SJSA1 (cell line): Measurements from ENCODE around the gene PHLDB1. TPM values are rescaled to one million over a fixed set of nuclear protein-coding genes. Genes with fewer than 3 reads are reported as not detected.
"Not testable (repeated sequence)": the region's sequence is repeated elsewhere in the genome, so short reads cannot be mapped to it uniquely, and the experiment has no call there.

Experiments
- DNase-seq, 2 experiments: peaks; one replicate each; pipeline ENCODE4 v3.0.0-alpha.2; 2015 to 2020; ENCODE audit warnings: low spot score in 2 of 2, low read depth in 1 of 2
- H3K27ac ChIP-seq: fragments of 250-450 bp; sonication (Bioruptor Pico); 2 replicates; pipeline ENCODE4 v1.5.1; 2020; ENCODE audit warnings: mild to moderate bottlenecking, moderate library complexity
- H3K27me3 ChIP-seq: fragments of 250-450 bp; sonication (Bioruptor Pico); replicated peaks from 2 replicates; pipeline ENCODE4 v1.5.1; 2020; ENCODE audit warnings: mild to moderate bottlenecking, moderate library complexity
- H3K36me3 ChIP-seq: fragments of 250-450 bp; sonication (Bioruptor Pico); 2 replicates; pipeline ENCODE4 v1.5.1; 2020; ENCODE audit warnings: mild to moderate bottlenecking
- H3K4me1 ChIP-seq: fragments of 250-450 bp; sonication (Bioruptor Pico); replicated peaks from 2 replicates; pipeline ENCODE4 v1.6.1; 2021; ENCODE audit warnings: mild to moderate bottlenecking
- H3K4me3 ChIP-seq: fragments of 250-450 bp; sonication (Bioruptor Pico); 2 replicates; pipeline ENCODE4 v1.5.1; 2020; ENCODE audit warnings: mild to moderate bottlenecking
- H3K9me3 ChIP-seq: fragments of 250-450 bp; sonication (Bioruptor Pico); replicated peaks from 2 replicates; pipeline ENCODE4 v1.5.1; 2020; ENCODE audit warnings: mild to moderate bottlenecking
- total RNA-seq: library from RNA; depleted of rRNA; stranded (reverse); fragments of >200 nt; shearing (Covaris generic); gene quantifications from 2 replicates; pipeline ENCODE4 v1.2.3, GENCODE V29; 2014

Gene PHLDB1
- total RNA-seq, 1 experiment from 2014 or later, result 38.9 TPM

DNA sequence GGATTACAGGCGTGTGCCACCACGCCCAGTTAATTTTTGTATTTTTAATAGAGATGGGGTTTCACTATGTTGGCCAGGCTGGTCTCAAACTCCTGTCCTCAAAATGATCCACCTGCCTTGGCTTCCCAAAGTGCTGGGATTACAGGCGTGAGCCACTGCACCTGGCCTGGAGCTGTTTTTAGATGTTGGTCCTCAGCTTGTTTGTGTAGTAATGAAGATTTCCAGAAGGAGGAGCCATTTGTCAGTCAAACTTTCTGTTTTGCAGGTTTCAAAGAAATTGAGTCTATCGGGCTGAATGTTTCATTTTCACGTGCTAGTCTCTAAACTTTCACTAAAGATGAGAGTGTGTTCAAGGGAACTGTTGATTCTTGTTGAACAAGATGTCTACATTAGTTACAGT is 12.4 kb upstream of the PHLDB1 start:
- not testable (repeated sequence) for H3K4me1 ChIP-seq, H3K4me3 ChIP-seq, H3K27ac ChIP-seq, H3K27me3 ChIP-seq, H3K9me3 ChIP-seq
- DNase-seq, result peak in 1 of 2 experiments; percentile 20
- peaks cover 57% of the 10 kb centered on the region for H3K36me3 ChIP-seq

DNA sequence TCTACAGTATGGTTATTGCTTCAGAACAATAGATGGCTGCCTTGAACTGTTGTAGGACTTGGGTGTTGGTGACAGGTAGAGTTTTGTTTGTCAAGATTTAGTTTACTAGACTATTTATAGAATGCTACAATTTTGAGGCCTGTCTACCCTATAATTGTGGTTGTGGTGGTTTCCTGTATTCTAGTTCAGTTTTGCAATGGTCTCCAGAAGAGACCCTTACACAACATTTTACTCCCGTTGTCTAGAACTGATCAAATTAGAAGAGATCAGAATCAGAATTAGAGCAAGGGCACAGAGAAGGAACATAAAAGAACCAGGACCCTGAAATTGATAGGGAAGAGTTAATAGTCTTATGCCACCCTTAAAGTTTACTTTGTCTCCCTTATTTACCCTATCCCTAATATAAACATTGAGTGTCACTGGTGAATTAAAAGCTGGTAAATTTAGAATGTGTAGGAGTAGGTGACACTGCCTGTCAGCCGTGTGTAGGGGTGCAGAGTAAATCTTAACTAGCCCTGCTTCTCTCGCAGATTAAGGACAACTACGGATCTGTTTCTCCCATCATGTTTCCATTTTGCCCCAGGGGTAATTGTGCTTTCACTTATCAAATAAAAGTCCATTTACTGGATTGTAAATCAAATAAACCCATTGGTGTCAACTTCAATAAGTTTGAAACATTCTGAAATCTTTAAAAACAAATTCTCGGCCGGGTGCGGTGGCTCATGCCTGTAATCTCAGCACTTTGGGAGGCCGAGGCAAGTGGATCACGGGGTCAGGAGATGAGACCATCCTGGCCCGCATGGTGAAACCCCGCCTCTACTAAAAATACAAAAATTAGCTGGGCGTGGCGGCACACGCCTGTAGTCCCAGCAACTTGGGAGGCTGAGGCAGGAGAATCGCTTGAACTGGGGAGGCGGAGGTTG is 10.9 kb upstream of the PHLDB1 start:
- Histone ChIP-seq H3K27ac (no peak overlapping the region), H3K27me3 (no peaks in the 10 kb centered on the region)

DNA sequence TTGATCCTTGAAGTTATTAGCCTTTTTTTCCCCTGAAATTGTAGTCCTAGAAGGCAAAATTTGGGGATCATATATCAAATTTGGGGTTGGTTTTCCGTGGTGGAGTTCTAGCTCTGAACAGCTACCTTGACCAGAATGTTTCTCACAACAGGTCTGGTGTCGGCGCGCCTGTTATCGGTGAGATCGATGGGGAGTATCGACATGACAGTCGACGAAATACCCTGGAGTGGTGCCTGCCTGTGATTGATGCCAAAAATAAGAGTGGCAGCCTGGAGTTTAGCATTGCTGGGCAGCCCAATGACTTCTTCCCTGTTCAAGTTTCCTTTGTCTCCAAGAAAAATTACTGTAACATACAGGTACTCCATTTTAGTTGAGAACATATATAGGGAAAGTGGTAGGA is 9.9 kb upstream of the PHLDB1 start:
- no peak overlapping the region for H3K4me3 ChIP-seq
- no peak for DNase-seq
- no peaks in the 10 kb centered on the region for H3K27me3 ChIP-seq
- H3K4me1 ChIP-seq, result no peaks in the 10 kb centered on the region
- H3K9me3 ChIP-seq, result no peaks in the 10 kb centered on the region
- no peak overlapping the region for H3K27ac ChIP-seq
- peaks cover 59% of the 10 kb centered on the region for H3K36me3 ChIP-seq

More for the DNA sequence above, 10.9 kb upstream of the PHLDB1 start:
- DNase-seq, result no peak
- Histone ChIP-seq H3K4me1 (no peaks in the 10 kb centered on the region), H3K4me3 (no peak overlapping the region), H3K9me3 (no peaks in the 10 kb centered on the region), H3K36me3 (peaks cover 53% of the 10 kb centered on the region)

DNA sequence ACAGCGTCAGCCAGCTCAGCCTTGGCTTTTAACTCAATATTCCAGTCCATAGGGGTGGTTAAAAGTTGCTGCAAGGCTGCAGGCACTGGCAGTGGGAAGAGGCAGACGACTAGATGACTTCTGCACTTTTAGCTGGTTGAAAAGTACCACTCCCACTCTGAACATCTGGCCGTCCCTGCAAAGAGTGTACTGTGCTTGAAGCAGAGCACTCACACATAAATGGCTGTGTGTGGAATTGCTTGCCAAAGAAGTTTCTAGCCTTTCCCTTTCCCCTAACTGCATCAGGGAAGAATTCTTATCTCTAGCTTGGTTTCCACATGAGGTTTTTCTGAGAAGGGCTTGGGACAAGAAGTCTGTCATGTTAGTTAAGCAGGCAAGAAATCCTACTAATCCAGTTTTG is 5.1 kb upstream of the PHLDB1 start:
- H3K9me3 ChIP-seq, result no peaks in the 10 kb centered on the region
- no peak for DNase-seq
- H3K4me1 ChIP-seq, result peaks cover 8% of the 10 kb centered on the region
- H3K4me3 ChIP-seq, result no peak overlapping the region
- no peak overlapping the region for H3K27ac ChIP-seq
- no peaks in the 10 kb centered on the region for H3K27me3 ChIP-seq
- peaks cover 21% of the 10 kb centered on the region for H3K36me3 ChIP-seq

DNA sequence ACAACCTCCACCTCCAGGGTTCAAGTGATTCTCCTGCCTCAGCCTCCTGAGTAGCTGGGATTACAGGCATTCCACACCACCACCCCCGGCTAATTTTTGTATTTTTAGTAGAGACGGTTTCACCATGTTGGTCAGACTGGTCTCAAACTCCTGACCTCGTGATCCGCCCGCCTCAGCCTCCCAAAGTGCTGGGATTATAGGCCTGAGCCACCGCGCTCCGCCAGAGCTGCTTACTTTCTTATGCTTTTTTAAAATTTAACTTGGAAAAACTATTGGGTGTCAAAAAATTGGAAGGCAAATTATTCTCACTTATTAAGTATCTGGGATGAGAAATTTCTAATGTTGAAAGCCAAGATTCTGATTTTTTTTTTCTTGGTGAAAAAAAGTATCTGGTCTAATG is 3.7 kb upstream of the PHLDB1 start:
- DNase-seq, H3K9me3 ChIP-seq, H3K27me3 ChIP-seq, H3K27ac ChIP-seq, H3K4me3 ChIP-seq: not testable (repeated sequence)
- Histone ChIP-seq H3K36me3 (peaks cover 20% of the 10 kb centered on the region), H3K4me1 (peaks cover 14% of the 10 kb centered on the region)

DNA sequence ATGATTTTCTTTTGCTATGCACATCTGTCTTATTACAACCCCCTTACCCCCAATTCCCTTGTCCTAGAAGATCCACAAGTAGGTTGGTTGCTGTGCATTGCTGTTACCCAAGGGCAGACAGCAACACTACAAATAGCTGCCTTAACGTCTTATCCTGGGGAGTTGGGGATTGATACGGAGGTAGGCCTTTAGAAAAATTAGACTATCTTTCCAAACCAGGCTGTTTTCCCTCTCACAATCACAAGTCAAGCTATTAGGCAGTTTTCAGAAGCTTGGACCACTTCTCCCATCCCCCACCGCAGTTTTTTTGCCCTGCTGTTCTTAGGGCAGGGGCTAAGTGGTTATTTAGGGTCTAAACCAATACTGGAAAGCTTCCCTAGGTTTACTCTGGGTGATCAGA is 2.8 kb upstream of the PHLDB1 start:
- peaks cover 20% of the 10 kb centered on the region for H3K36me3 ChIP-seq
- H3K4me1 ChIP-seq, result peaks cover 18% of the 10 kb centered on the region
- no peaks in the 10 kb centered on the region for H3K27me3 ChIP-seq
- no peaks in the 10 kb centered on the region for H3K9me3 ChIP-seq
- no peak overlapping the region for H3K27ac ChIP-seq
- no peak for DNase-seq
- H3K4me3 ChIP-seq, result no peak overlapping the region

DNA sequence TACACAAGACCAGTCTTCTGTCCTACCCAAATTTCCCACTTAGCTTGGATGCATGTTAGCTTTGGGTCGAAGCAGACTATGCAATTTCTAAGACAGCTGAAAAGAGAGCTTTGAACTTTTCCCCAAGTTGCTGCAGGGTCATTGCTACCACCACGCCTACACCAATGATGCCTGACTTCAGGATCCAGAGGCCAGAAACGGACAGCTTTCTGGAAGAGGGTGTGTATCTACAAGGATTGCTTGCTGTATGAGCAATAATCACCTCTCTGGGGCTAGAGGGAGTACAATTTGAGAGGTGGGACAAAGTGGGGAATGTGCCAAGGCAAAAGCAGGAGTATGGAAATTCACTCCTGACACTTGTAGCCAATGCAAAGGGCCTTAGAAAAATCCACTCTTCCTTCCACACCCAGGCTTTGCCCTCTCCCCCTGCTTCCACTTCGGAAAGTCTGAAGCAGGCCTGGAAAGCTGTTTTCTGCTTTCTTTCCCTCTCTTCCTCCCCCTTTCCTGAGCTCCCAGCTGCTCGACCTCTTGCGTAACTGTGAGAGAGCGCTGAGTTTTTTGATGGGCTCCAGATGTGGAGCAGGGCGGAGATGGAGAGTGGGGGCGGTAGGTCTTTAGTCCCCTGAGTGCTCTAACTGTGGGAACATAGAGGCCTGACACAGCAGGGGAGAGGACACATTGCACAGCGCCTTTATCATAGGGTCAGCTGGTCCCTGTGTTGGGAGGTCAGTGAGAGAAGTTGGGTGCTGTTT is 2.1 kb upstream of the PHLDB1 start:
- no peak overlapping the region for H3K4me3 ChIP-seq

DNA sequence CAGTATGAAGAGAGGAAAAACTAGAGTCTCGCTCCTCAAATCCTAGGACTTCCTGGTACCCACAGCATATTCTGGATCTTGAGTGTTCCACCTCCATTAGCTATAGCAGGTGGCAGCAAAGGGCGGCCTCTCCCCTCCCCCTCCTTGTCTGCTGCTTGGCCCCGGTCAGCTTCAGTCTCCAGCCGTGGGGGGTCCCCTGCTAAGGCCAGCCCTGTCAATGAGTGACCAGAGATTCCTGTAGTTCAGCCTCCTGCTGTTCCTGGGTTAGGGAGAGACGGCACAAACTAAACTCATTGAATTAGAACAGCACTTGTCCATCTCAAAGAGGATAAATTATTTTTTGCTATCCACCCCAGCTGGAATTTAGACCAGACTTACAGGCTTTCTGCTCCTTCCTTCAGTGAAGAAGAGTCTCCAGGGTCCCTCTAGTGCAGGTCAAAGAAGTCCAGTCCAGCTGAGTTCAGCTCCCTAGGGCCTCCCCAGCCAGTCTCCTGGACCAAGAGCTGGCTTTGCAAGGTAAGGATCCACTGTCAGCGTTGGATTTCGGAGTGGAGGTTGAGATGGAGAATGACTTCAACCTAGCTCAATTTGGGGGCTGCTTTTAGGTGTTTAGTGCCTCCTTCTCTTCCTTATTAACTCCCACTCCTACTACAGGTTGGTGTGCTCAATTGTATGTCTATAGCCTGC is 1.1 kb upstream of the PHLDB1 start:
- Histone ChIP-seq H3K27me3 (no peaks in the 10 kb centered on the region), H3K4me1 (peaks cover 18% of the 10 kb centered on the region), H3K4me3 (no peak overlapping the region), H3K9me3 (no peaks in the 10 kb centered on the region), H3K36me3 (peaks cover 9% of the 10 kb centered on the region), H3K27ac (no peak overlapping the region)
- DNase-seq, result no peak

More for the DNA sequence above, 2.1 kb upstream of the PHLDB1 start:
- Histone ChIP-seq H3K27me3 (no peaks in the 10 kb centered on the region), H3K36me3 (peaks cover 14% of the 10 kb centered on the region), H3K9me3 (no peaks in the 10 kb centered on the region), H3K27ac (no peak overlapping the region), H3K4me1 (peaks cover 18% of the 10 kb centered on the region)
- DNase-seq, result peak in 1 of 2 experiments; percentile 28

DNA sequence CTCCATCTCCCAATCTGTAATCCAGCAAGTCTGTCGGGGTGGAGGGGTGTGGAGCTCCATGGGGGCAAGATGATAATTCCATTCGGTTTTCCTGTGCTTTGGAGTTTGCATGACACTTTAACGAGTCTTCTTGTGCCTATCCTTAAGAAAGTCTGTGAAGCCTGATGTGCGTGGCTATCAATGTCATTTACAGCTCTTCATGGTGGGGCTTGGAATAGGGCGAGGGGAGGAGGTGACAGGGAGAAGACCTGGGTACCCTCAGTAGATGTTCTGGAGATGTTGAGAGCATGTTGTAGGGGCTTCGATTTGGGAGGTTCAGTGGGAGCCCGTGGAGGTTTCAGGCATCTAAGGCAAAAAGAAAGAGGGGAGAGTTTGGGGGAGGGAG is 579 bp upstream of the PHLDB1 start:
- H3K27me3 ChIP-seq, result no peaks in the 10 kb centered on the region
- no peaks in the 10 kb centered on the region for H3K9me3 ChIP-seq
- H3K4me3 ChIP-seq, result no peak overlapping the region
- peaks cover 18% of the 10 kb centered on the region for H3K4me1 ChIP-seq
- DNase-seq, result no peak
- H3K27ac ChIP-seq, result no peak overlapping the region
- peaks cover 3% of the 10 kb centered on the region for H3K36me3 ChIP-seq

DNA sequence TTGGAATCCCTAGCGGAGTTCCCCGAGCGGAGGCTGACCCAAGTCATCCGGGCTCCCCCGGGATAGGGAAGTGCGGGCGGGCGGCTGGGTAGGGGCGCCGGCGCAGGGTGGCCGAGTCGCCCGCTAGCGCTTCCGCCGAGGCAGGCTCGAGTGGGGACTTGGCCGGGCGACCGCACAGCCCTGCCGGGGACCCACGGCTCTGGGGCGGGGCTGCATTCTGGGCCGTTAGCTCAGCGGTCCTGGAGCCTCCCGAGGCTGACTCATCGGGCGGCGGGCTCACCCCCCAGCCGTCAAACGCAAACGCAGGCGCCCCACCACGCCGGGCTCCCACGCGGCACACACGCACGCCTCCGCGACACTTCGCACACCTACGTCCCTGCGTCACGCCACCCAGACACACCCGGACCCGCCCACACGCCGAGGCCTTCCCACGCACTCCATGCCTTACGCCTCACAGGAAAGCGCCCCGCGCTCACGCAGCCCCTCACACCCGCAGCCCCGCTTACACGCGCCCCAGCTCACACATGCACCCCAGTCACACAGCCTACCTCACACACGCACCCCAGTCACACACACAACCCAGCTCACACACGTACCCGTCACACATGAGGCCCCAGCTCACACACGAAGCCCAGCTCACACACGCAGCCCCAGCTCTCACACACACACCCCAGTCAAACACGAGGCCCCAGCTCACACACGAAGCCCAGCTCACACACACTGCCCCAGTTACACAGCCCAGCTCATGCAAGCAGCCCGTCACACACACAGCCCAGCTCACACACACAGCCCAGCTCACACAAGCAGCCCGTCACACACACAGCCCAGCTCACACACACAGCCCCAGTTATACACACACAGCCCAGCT is 1.2 kb downstream of the PHLDB1 start:
- Histone ChIP-seq H3K36me3 (no peaks in the 10 kb centered on the region; the same call in 1 of the 2 replicates), H3K9me3 (no peaks in the 10 kb centered on the region), H3K4me1 (peaks cover 22% of the 10 kb centered on the region), H3K27me3 (no peaks in the 10 kb centered on the region), H3K4me3 (peak overlapping the region; percentile 68), H3K27ac (peak overlapping the region; percentile 95)
- DNase-seq, result peak; percentile 67 to 80

DNA sequence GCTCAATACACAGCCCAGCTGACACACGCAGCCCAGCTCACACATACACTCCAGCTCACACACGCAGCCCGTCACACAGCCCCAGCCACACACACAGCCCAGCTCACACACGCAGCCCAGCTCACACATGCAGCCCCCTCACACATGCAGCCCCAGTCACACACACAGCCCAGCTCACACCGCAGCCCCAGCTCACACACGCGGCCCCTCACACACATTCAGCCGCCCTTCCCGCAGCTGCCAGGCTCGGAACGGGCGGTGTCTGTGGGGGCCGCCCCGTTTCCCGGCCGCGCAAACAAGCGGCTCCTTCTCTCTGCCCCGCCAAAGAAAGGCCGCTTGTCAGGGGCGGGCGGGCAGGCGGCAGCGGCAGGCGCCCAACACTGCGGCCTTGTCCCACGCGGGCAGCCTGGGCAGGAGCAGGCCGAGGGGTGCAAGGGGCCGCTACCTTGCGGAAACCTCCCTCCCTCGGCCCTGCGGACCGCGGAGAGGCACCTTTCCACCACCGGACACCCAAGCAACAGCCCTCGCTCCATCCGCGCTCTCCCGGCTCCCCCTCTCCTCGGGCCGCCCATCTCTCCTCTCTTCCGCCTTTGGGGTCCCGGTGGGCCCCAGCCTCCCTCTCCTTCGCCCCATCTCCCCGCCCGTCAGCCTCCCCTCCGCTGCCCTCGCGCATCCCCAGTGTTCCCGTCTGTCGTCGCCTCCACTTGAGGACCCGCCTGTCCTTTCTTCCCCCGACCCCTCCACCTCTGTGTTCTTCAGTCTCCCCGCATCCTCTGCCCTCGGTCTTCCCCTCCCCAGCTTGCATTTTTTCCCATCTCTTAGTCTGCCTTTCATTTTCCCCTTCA is 2.2 kb downstream of the PHLDB1 start:
- H3K36me3 ChIP-seq, result peaks cover 3% of the 10 kb centered on the region
- H3K4me1 ChIP-seq, result peaks cover 24% of the 10 kb centered on the region
- no peak for DNase-seq
- no peak overlapping the region for H3K27ac ChIP-seq
- no peak overlapping the region for H3K4me3 ChIP-seq
- no peaks in the 10 kb centered on the region for H3K27me3 ChIP-seq
- no peaks in the 10 kb centered on the region for H3K9me3 ChIP-seq

DNA sequence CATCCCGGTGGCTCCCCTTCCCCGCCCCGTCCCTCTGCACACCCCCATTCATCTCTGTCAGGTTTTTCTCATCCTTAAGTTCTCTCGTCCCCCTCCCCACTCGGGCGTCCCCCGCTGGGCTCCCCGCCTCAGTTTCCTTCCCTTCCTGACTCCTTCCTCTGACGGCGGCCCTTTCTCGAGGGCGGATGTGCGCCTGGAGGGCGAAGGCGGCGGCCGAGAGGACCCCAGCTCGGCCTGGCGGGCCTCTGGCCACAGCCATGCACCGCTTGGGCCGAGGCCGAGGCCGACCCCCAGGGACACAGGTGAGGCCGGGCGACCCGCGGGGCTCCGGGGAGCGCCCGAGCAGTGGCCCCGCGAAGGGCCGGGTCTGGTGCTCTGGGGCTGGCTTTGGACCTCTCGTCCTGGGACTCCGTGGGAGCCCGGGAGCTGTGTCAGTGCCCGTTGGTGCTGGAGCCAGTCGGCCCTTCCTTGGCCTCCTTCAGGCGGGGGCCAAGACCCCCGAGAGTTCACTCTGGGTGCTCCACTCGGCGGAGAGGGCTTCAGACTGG is 2.9 kb downstream of the PHLDB1 start:
- Histone ChIP-seq H3K4me3 (no peak overlapping the region), H3K4me1 (peaks cover 26% of the 10 kb centered on the region), H3K27me3 (no peaks in the 10 kb centered on the region), H3K9me3 (no peaks in the 10 kb centered on the region), H3K36me3 (peaks cover 5% of the 10 kb centered on the region), H3K27ac (no peak overlapping the region)
- DNase-seq, result no peak
